T-helper 17 cell (primary cell): Measurements from ENCODE around the gene RASD1. TPM values are rescaled to one million over a fixed set of nuclear protein-coding genes. Genes with fewer than 3 reads are reported as not detected.

Experiments used
- ATAC-seq: fragments of 150-1000 bp; cut with Tn5 transposase; 2 replicates; pipeline ENCODE4 v1.10.0; 2021; ENCODE audit warnings: mild to moderate bottlenecking, moderate library complexity
- DNase-seq, 3 donors: peaks; one replicate each; pipeline versions ENCODE4 v3.0.0 to v3.0.0-alpha.2; 2020 to 2021
- H3K9me3 ChIP-seq: one replicate; pipeline ENCODE4 v1.7.0; 2013; ENCODE audit warnings: low read length, mild to moderate bottlenecking; ENCODE audit not compliant: control insufficient read depth, poor library complexity, severe bottlenecking
- H3K27ac Mint-ChIP-seq: one replicate; pipeline ENCODE4 v1.8.0; 2022; ENCODE audit warnings: mild to moderate bottlenecking, moderate library complexity, mixed read lengths
- H3K27me3 Mint-ChIP-seq: one replicate; pipeline ENCODE4 v1.8.0; 2022; ENCODE audit warnings: mixed read lengths
- H3K36me3 Mint-ChIP-seq: one replicate; pipeline ENCODE4 v1.8.0; 2022; ENCODE audit warnings: low read depth, mixed read lengths
- H3K4me1 Mint-ChIP-seq: one replicate; pipeline ENCODE4 v1.8.0; 2022; ENCODE audit warnings: mild to moderate bottlenecking, mixed read lengths
- H3K4me3 Mint-ChIP-seq: one replicate; pipeline ENCODE4 v1.8.0; 2022; ENCODE audit warnings: mild to moderate bottlenecking, moderate library complexity, mixed read lengths
- total RNA-seq, 4 donors: library from RNA in 2 of 4; stranded (reverse) in 2 of 4; gene quantifications; one replicate each; pipeline ENCODE4 v1.2.3 and lab custom pipeline; 2022 to 2026

The RASD1 gene
- total RNA-seq, 2 donors from 2014 or later: 0.97 to 1.4 TPM

DNA sequence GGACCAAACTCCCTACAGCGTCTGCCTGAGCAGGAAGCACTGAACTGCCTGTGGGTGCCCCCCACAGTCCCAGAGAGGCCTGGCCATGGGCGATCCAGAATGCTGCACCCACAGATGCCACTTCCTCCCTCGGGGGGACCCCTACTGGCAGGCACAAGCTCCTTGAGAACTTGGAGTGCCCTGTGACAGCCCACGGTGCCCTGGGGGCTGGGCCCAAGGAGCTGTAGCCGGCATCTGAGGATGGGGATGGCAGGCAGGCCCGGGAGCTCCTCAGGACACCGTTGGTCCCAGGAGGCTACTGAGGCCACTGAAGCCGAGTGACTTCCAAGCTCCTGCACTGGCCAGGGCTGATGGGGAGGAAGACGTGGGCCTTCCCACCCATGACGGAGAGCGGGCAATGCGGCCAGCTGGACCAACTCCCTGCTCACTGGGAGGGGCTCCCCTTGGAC lies 15.1 kb upstream of the RASD1 start:
- Mint-ChIP-seq H3K27me3 (no peaks in the 10 kb centered on the region), H3K27ac (no peak overlapping the region), H3K4me3 (no peak overlapping the region), H3K4me1 (peaks cover 4% of the 10 kb centered on the region), H3K36me3 (no peaks in the 10 kb centered on the region)
- DNase-seq (no peak), ATAC-seq (no peak)
- H3K9me3 ChIP-seq: no peaks in the 10 kb centered on the region

DNA sequence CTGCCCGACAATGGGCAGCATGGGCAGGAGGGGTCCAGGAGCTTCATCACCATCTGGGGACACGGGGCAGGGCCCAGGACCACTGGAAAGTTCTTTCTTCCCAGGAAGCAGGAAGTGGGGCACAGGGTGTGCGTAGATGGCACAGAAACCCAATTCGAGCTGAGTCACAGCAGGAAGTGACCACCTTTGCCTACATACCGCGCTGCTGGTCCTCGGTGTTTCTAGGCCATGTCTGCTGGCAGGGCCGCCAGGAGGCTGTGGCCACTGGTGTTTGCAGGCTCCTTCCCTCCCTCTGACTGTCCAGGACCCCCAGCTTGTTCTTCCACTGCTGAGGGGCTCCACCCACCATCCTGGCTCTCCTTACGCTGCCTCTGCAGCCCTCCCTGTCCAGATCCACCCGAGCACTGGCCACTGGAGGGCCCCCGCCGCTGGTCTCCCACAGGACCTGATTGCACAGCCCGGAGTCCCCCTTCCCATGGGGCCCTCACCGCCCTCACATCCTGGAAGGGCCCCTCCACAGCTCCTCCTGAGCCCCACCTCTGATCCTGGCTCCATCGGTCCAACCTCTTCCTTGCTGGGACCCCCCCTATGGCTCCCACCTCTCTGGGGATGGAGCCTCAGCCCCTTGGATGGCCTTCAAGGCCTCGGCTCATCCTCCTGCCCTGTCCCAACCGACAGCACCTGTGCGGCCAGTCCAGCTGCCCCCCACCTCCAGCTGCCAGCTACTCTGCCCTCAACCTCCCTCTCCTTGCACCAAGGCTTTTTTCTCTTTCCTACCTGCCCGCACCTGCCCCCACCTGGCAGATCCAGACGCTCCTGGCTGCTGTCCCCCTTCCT lies 14.5 kb upstream of the RASD1 start:
- Mint-ChIP-seq H3K27me3 (no peaks in the 10 kb centered on the region), H3K27ac (no peak overlapping the region), H3K36me3 (no peaks in the 10 kb centered on the region), H3K4me3 (no peak overlapping the region), H3K4me1 (peaks cover 4% of the 10 kb centered on the region)
- DNase-seq: no peak
- no peaks in the 10 kb centered on the region for H3K9me3 ChIP-seq
- ATAC-seq: no peak

DNA sequence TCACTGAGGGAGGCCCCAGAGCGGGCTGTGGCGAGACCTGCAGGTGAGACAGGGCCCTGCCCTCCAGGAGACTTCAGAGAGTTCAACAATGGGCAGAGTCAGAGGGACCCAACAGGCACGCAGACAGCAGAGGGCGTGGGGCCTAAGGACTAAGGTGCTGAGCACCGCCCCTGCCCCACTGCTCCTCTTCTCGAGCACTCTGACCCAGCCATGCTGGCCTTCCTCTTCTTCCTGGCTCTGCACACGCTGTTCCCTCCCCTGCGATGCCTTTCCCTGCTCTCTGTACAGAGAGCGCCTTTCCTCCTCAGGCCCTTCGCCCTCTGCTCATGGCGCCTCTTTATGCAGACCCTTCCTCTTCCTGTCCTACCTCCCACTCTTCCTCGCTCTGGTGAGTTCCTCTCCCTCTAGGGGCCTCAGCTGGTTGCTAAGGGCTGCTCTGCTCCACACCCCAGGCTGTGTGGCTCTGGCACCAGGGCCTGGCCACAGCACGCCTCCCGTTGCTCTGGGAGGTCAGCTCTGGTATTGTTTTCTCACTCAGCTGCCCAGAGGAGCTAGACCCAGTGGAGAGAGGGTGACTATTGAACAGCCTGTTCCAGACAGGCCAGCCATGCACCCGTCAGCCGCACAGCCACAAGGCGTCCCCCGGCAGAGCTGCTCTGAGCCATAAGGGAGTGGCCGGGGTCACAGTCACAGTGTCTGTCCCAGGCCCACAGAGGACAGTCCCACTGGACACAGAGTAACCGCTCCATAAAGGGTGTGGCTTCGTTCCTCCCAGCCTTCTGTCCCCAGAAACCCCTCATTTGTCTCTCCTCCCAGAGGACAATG lies 13.6 kb upstream of the RASD1 start:
- no peaks in the 10 kb centered on the region for H3K9me3 ChIP-seq
- no peak for ATAC-seq
- no peak for DNase-seq
- H3K4me1 Mint-ChIP-seq: peaks cover 4% of the 10 kb centered on the region
- H3K4me3 Mint-ChIP-seq: no peak overlapping the region
- H3K36me3 Mint-ChIP-seq: no peaks in the 10 kb centered on the region
- H3K27ac Mint-ChIP-seq: no peak overlapping the region
- no peaks in the 10 kb centered on the region for H3K27me3 Mint-ChIP-seq

DNA sequence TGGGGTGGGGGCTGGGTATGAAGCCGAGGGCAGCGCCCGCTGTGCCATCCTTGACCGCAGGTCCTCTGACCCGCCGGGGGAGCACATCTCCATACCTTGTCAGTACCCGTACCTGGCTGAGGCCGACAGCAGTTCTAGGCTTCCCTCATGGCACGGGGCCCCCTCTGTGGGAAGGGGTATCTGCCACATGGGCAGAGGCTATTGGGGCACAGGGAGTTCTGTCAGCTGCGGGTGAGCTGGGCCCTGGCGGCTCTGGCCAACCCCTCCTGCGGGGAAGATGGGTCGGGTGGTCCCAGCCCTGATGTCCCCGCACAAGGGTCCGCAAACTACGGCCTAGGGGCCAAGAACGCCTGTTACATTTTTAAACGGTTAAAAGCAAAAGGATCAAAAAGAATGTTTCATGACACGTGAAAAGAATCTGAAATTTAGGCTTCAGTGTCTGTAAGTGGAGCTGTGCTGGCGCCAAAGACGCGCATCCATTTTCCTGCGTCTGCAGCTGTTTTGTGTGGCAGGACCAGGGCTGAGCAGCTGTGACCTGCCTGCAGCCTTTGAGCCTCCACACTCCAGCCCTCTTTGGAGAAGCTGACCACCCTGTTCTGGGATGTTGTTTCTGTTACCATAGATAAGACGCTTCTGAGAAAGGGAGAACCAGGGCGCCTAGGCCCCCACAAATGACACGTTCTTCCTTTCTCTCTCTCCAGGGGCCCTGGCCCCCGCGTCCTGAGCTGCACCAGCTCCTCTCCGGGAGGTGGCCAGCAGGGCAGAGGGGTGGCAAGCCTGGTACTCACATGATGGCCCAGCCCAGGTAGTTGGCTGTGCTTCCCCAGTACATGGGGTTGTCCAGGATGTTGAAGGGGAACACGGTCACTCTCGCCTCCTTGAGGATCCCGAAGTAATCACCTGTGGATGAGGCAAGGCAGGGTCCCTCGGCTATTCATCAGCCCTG lies 12.7 kb upstream of the RASD1 start:
- Mint-ChIP-seq H3K4me1 (peaks cover 4% of the 10 kb centered on the region), H3K27ac (no peak overlapping the region), H3K4me3 (no peak overlapping the region), H3K36me3 (no peaks in the 10 kb centered on the region), H3K27me3 (no peaks in the 10 kb centered on the region)
- peak in 1 of 3 donors; percentile 5 for DNase-seq
- ATAC-seq: no peak
- no peaks in the 10 kb centered on the region for H3K9me3 ChIP-seq

DNA sequence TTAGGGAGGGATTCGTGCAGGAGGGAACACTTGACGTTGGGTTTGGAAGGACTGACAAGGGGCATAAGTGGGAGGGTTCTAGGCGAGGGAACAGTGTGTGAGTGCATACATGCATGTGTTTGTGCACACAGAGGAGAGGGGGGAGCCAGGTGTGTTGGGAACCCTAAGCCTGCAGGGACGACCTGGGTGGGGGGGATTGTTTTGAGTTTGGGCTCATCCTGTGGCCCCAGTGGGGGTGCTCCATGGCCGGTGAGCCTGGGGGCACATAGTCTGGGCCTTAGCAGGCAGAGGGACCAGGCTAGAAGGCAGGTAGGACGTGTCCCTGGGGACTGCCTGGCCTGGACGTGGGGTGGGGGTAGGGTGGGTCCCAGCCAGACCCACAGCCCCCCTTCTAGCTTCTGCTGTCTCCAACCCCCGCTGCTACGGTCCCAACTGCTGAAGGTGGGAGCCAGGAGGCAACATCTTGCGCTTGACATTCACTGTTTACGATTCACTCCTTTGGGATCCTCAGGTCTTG lies 11.9 kb upstream of the RASD1 start:
- Mint-ChIP-seq H3K4me1 (peaks cover 4% of the 10 kb centered on the region), H3K4me3 (no peak overlapping the region), H3K36me3 (no peaks in the 10 kb centered on the region), H3K27me3 (peaks cover 1% of the 10 kb centered on the region), H3K27ac (no peak overlapping the region)
- H3K9me3 ChIP-seq: no peaks in the 10 kb centered on the region
- peak in 1 of 3 donors; percentile 2 for DNase-seq
- ATAC-seq: no peak

DNA sequence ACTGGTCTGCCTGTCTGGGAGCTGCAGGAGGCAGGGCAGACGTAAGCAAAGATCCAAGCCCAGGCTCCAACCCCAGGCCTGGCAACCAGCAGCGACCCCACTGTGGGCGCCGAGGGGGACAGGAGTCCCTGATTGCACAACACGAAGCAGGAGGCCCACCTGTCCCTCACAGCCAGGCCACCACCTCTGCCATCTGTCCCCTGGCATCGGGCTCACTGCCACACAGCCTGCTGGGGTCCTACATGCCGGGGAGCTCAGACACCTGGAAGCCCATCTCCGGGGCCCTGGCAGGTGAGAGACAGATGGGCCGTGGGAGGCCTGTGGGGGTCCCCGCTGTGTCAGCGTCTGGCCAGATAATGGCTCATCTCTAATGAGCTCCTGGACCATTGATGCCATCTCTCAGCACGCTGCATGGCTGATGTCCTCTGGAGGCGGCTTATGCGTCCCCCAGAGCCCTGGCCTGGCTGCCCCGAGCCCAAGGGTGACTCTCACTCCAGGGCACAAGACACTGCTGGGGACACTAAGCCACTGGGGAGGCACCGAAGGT lies 11.3 kb upstream of the RASD1 start:
- no peak overlapping the region for H3K4me3 Mint-ChIP-seq
- no peaks in the 10 kb centered on the region for H3K36me3 Mint-ChIP-seq
- peaks cover 4% of the 10 kb centered on the region for H3K4me1 Mint-ChIP-seq
- H3K27me3 Mint-ChIP-seq: peaks cover 4% of the 10 kb centered on the region
- H3K27ac Mint-ChIP-seq: no peak overlapping the region
- ATAC-seq (no peak), DNase-seq (peak in 1 of 3 donors; percentile 7)
- H3K9me3 ChIP-seq: no peaks in the 10 kb centered on the region

DNA sequence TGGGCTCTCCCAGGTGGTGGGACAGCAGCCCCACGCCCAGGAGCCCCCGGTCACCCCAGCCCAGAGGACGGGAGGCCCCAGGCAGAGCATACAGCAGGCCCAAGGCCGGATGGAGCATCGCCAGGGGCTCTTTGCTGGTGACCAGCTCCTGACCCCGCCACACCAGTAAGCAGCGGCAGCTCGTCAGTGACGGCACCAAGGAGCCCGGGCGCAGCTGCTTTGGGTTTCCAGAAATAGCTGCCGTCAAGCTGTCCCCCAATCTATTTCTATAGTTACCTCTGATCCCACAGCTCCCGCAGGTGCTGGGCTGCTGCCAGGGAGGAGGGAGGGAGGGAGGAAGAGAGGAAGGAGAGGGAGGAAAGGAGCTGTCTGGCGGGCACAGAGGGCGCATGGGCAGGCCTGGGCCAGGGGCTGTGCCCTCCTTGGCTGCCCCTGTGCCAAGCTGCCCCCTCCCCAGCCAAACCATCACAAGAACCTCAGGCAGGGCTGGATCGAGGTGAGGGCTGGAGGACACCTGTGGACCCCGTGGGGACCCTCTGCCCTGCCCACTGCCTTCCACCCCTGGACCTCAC lies 10.8 kb upstream of the RASD1 start:
- ATAC-seq (no peak), DNase-seq (peak in 1 of 3 donors; percentile 3)
- no peaks in the 10 kb centered on the region for H3K36me3 Mint-ChIP-seq

DNA sequence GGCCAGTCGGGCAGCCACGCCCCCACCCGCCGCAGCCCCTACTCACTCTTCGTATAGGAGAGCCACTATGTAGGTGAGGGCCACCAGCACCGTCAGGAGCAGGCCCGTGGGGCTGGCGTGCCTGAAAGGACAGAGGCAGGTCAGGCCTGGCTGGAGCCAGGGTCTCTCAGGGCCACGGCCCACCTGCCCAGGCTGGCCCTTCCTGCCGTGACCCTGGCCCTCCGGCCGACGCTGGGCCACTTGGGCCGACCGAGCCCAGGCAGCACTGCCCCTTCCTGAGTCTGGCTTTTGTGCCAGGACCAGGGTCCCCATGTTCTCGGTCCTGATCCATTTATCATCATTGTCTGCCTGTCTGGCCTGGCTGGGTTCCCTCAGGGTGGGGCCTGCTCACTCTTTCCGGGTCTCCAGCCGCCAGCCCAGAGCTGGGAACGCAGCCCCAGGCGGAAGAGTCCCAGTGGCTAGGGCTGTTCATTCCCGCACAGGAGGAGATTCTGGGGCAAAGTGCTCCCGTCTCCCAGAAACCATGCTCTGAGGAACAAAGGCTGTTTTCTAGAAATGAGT lies 10.1 kb upstream of the RASD1 start:
- Mint-ChIP-seq H3K27me3 (peaks cover 6% of the 10 kb centered on the region), H3K4me1 (peaks cover 4% of the 10 kb centered on the region), H3K36me3 (no peaks in the 10 kb centered on the region), H3K4me3 (no peak overlapping the region), H3K27ac (no peak overlapping the region)
- no peaks in the 10 kb centered on the region for H3K9me3 ChIP-seq
- ATAC-seq: no peak
- DNase-seq: peak in 1 of 3 donors; percentile 12

More for the DNA sequence above, 10.8 kb upstream of the RASD1 start:
- peaks cover 4% of the 10 kb centered on the region for H3K27me3 Mint-ChIP-seq
- H3K27ac Mint-ChIP-seq: no peak overlapping the region
- H3K9me3 ChIP-seq: no peaks in the 10 kb centered on the region
- H3K4me1 Mint-ChIP-seq: peaks cover 4% of the 10 kb centered on the region
- no peak overlapping the region for H3K4me3 Mint-ChIP-seq

DNA sequence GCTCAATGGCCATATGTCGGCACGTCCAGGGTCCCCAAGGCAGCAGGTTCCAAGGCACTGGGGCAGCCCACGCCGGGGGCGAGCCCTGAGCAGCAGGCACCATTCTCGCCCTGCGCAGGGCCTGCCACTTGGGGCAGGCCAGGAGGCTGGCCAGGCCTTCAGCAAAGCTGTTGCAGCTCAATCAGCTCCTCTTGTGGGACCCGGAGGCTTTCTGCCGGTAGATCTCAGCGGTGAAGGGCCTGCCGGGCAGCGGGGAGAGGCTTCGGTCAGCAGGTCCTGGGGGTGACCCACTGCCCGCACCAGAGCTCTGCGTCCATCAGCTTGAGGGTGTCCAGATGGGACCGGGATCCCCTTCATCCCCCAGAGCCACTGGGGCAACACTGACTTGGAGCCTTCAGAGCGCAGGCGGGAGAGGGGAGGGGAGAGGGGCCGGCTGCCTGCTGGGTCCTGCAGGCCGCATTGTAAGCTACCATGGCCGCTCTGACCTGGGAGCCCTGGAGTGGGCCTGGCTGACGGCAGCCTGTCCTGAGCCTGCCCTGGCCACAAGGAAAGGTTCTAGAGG lies 9.5 kb upstream of the RASD1 start:
- no peaks in the 10 kb centered on the region for H3K9me3 ChIP-seq
- Mint-ChIP-seq H3K27ac (no peak overlapping the region), H3K4me3 (no peak overlapping the region), H3K36me3 (no peaks in the 10 kb centered on the region), H3K4me1 (peaks cover 2% of the 10 kb centered on the region), H3K27me3 (peaks cover 8% of the 10 kb centered on the region)
- DNase-seq (no peak), ATAC-seq (no peak)

DNA sequence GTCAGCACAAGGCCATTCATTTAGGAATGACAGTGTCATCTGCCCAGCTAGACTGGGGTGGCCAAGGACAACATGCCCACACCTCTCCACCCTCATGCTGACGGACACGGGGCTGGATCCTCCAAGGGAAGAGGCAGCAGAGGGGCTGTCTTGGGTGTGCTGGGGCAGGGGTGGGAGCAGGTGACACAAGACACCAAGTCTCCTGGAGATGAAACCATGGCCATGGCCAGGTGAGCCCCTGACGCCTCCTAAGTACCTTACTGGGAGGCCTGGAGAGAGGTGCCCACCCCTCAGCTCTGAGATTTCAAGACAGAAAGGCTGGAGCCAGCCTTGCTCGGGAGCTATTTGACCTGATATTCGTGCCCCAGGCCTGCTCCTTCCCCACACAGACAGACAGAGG lies 9.0 kb upstream of the RASD1 start:
- no peaks in the 10 kb centered on the region for H3K36me3 Mint-ChIP-seq
- H3K27ac Mint-ChIP-seq: no peak overlapping the region

DNA sequence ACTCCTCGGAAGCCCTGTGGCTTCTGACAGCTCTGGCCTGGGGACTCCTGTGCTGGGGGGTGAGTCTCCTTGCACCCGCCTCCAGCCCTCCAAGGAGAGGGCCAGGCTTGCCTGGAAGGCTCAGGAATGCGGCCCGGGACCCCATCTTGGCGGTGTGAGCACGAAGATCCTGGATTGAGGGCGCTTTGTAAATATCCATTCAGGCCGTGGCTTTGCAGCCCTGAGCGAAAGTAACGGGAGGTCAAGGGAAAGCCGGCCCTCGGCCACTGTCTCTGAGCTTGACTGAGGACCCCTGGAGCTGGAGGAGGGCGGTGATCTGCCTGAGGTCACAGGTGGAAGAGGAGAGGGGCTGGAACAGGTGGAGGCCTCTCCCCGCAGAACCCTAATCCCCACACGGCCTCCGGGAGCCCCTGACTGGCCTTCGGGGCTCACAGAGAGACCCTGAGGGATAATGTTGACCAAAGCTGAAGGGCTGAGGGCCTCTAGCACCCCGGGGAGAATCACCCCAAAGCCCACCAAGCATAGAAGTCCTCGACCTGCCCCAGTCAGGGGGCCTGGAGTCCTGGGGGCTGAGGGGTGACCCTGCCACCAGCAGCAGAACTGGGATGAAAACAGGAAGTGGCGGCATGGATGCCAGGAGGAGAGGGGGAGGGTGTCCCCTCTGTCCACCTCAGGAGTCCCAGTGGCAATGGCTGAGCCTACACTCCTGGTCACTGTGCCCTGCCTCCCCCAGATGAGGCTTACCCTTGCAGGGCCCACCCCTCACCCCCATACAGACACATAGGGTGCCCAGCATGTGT lies 8.3 kb upstream of the RASD1 start:
- Mint-ChIP-seq H3K27me3 (peaks cover 8% of the 10 kb centered on the region), H3K27ac (no peak overlapping the region), H3K4me1 (peaks cover 2% of the 10 kb centered on the region), H3K36me3 (no peaks in the 10 kb centered on the region), H3K4me3 (no peak overlapping the region)
- ATAC-seq (no peak), DNase-seq (no peak)
- no peaks in the 10 kb centered on the region for H3K9me3 ChIP-seq

More for the DNA sequence above, 9.0 kb upstream of the RASD1 start:
- no peak for ATAC-seq
- no peaks in the 10 kb centered on the region for H3K9me3 ChIP-seq
- peaks cover 8% of the 10 kb centered on the region for H3K27me3 Mint-ChIP-seq
- peaks cover 2% of the 10 kb centered on the region for H3K4me1 Mint-ChIP-seq
- H3K4me3 Mint-ChIP-seq: no peak overlapping the region
- DNase-seq: no peak
